ENCODE results near the gene DTD1. TPM values are rescaled to one million over a fixed set of nuclear protein-coding genes. Genes with fewer than 3 reads are reported as not detected.

The DTD1 gene
- total and polyA plus RNA-seq, 2 experiments from 2014 or later = 73.3 to 77.7 TPM

DNA sequence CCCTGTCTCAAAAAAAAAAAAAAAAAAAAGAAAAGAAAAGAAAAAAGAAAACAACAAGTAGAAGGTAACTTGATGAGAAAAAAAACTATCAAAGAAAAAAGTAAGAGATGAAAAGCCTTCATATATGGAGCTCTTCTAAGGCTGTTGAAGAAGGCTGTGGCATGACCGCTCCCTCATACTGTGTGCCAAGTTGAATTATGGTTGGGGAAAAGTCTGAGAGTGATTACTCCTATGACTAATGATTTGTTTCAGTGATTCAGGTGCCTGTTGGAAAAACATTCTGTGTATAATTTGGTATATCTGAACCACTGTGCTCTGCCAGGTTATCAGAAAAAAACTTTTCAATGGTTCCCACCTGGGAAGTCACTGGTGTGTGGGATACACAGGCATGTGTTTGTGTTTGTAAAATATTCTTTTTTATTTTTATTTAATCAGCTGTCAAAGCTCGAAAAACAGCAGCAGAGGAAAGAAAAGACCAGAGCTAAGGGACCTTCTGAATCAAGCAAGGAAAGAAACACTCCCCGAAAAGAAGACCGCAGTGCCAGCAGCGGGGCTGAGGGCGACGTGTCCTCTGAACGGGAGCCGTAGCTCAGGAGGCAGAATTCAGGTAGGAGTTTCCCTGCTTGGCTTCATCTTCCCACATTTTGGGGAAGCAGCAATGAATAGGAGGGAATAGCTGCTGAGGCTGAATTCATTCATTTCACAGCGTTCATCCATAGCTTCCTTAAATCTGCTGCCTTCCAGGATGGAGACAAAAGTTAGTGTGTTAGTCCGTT is 156.0 kb downstream of the DTD1 start:
- no peaks in the 10 kb centered on the region for H3K27me3 ChIP-seq (replicated peaks; ENCODE audit: insufficient read depth)
- WGBS, 2 experiments (ENCODE audit: low coverage in 1 of 2, low lambda C conversion rate in 2 of 2, missing lambda C conversion rate in 2 of 2) = 86 to 88% methylated on average over 11 of the region's 11 CpGs
- no peak for TF ChIP-seq EZH2 (IDR thresholded peaks at IDR 0.05; ENCODE audit: insufficient read depth, poor library complexity, severe bottlenecking)
- TF ChIP-seq EZH2phosphoT487 (IDR thresholded peaks at IDR 0.05; ENCODE audit: insufficient read depth, low read depth) = no peak
- H3K9me2 ChIP-seq (ENCODE audit: insufficient read depth) = no peaks in the 10 kb centered on the region
- H3F3A ChIP-seq (ENCODE audit: insufficient read depth) = no peaks in the 10 kb centered on the region; the same call in 1 of the 2 replicates
- no peaks in the 10 kb centered on the region for H3K36me3 ChIP-seq (ENCODE audit: low read depth)
- no peaks in the 10 kb centered on the region for H3K9me3 ChIP-seq (ENCODE audit: low read depth)
- H3K4me3 ChIP-seq = no peak overlapping the region
- H4K20me1 ChIP-seq (ENCODE audit: insufficient read depth) = no peaks in the 10 kb centered on the region
- DNase-seq = no peak
- H3K9ac ChIP-seq = no peak overlapping the region
- H3K79me2 ChIP-seq (ENCODE audit: insufficient read depth) = no peaks in the 10 kb centered on the region
- no peaks in the 10 kb centered on the region; the same call in 1 of the 2 replicates for H3K4me1 ChIP-seq (ENCODE audit: insufficient read depth)
- H2AFZ ChIP-seq = no peak overlapping the region
- H3K4me2 ChIP-seq (ENCODE audit: unreplicated experiment) = no peak overlapping the region
- no peak overlapping the region for H3K27ac ChIP-seq
- in situ Hi-C loops (cut with MboI) = no loop called here

GRCh38 chr20:18747090-18747489 is 159.2 kb downstream of the DTD1 start:
- TF ChIP-seq EZH2phosphoT487 (IDR thresholded peaks at IDR 0.05; ENCODE audit: insufficient read depth, low read depth) (no peak), EZH2 (IDR thresholded peaks at IDR 0.05; ENCODE audit: insufficient read depth, poor library complexity, severe bottlenecking) (no peak)
- Histone ChIP-seq H3K9ac (no peak overlapping the region), H3K4me1 (ENCODE audit: insufficient read depth) (no peaks in the 10 kb centered on the region), H3K27ac (no peak overlapping the region), H3K36me3 (ENCODE audit: low read depth) (no peaks in the 10 kb centered on the region), H2AFZ (no peak overlapping the region), H3K4me2 (ENCODE audit: unreplicated experiment) (no peak overlapping the region), H3K27me3 (replicated peaks; ENCODE audit: insufficient read depth) (no peaks in the 10 kb centered on the region), H3K4me3 (no peak overlapping the region), H4K20me1 (ENCODE audit: insufficient read depth) (no peaks in the 10 kb centered on the region), H3K9me3 (ENCODE audit: low read depth) (no peaks in the 10 kb centered on the region), H3F3A (ENCODE audit: insufficient read depth) (no peaks in the 10 kb centered on the region), H3K79me2 (ENCODE audit: insufficient read depth) (no peaks in the 10 kb centered on the region), H3K9me2 (ENCODE audit: insufficient read depth) (no peaks in the 10 kb centered on the region)
- 81 to 89% methylated on average over 5 of the region's 5 CpGs for WGBS, 2 experiments (ENCODE audit: low coverage in 1 of 2, low lambda C conversion rate in 2 of 2, missing lambda C conversion rate in 2 of 2)
- no peak for DNase-seq
- in situ Hi-C loops (cut with MboI) = no loop called here

GRCh38 chr20:18748987-18749386 is 161.1 kb downstream of the DTD1 start:
- Histone ChIP-seq H3K4me1 (ENCODE audit: insufficient read depth) (no peaks in the 10 kb centered on the region), H3K27ac (no peak overlapping the region), H3F3A (ENCODE audit: insufficient read depth) (no peaks in the 10 kb centered on the region), H3K9ac (no peak overlapping the region), H3K9me2 (ENCODE audit: insufficient read depth) (no peaks in the 10 kb centered on the region), H3K9me3 (ENCODE audit: low read depth) (no peaks in the 10 kb centered on the region), H3K79me2 (ENCODE audit: insufficient read depth) (no peaks in the 10 kb centered on the region), H3K4me3 (no peak overlapping the region), H3K4me2 (ENCODE audit: unreplicated experiment) (no peak overlapping the region), H2AFZ (no peak overlapping the region), H3K27me3 (replicated peaks; ENCODE audit: insufficient read depth) (no peaks in the 10 kb centered on the region), H3K36me3 (ENCODE audit: low read depth) (no peaks in the 10 kb centered on the region), H4K20me1 (ENCODE audit: insufficient read depth) (no peaks in the 10 kb centered on the region)
- in situ Hi-C loops (cut with MboI) = no loop called here
- TF ChIP-seq EZH2phosphoT487 (IDR thresholded peaks at IDR 0.05; ENCODE audit: insufficient read depth, low read depth) = no peak
- TF ChIP-seq EZH2 (IDR thresholded peaks at IDR 0.05; ENCODE audit: insufficient read depth, poor library complexity, severe bottlenecking) = no peak
- no peak for DNase-seq
- WGBS, 2 experiments (ENCODE audit: low coverage in 1 of 2, low lambda C conversion rate in 2 of 2, missing lambda C conversion rate in 2 of 2) = 89 to 93% methylated on average over 5 of the region's 5 CpGs

GRCh38 chr20:18749528-18749927 is 161.7 kb downstream of the DTD1 start:
- H3K4me3 ChIP-seq = no peak overlapping the region
- H4K20me1 ChIP-seq (ENCODE audit: insufficient read depth) = no peaks in the 10 kb centered on the region
- H3K4me2 ChIP-seq (ENCODE audit: unreplicated experiment) = no peak overlapping the region
- in situ Hi-C loops (cut with MboI) = no loop called here
- H3K27ac ChIP-seq = no peak overlapping the region
- no peaks in the 10 kb centered on the region for H3F3A ChIP-seq (ENCODE audit: insufficient read depth)
- no peaks in the 10 kb centered on the region for H3K27me3 ChIP-seq (replicated peaks; ENCODE audit: insufficient read depth)
- no peaks in the 10 kb centered on the region for H3K9me3 ChIP-seq (ENCODE audit: low read depth)
- H3K9ac ChIP-seq = no peak overlapping the region
- no peaks in the 10 kb centered on the region for H3K4me1 ChIP-seq (ENCODE audit: insufficient read depth)
- no peak for TF ChIP-seq EZH2 (IDR thresholded peaks at IDR 0.05; ENCODE audit: insufficient read depth, poor library complexity, severe bottlenecking)
- TF ChIP-seq EZH2phosphoT487 (IDR thresholded peaks at IDR 0.05; ENCODE audit: insufficient read depth, low read depth) = no peak
- no peak overlapping the region for H2AFZ ChIP-seq
- no peaks in the 10 kb centered on the region for H3K36me3 ChIP-seq (ENCODE audit: low read depth)
- no peaks in the 10 kb centered on the region for H3K9me2 ChIP-seq (ENCODE audit: insufficient read depth)
- no peaks in the 10 kb centered on the region for H3K79me2 ChIP-seq (ENCODE audit: insufficient read depth)
- no peak for DNase-seq
- WGBS, 2 experiments (ENCODE audit: low coverage in 1 of 2, low lambda C conversion rate in 2 of 2, missing lambda C conversion rate in 2 of 2) = 99% methylated on average over 7 of the region's 7 CpGs
